HCT116 (cell line): ENCODE measurements around the gene LBR. TPM values are rescaled to one million over a fixed set of nuclear protein-coding genes. Genes with fewer than 3 reads are reported as not detected.

Source experiments
- ATAC-seq: fragments of 200-7000 bp; cut with Tn5 transposase; 2 replicates; pipeline ENCODE4 v1.9.1; 2020; ENCODE audit warnings: mild to moderate bottlenecking, moderate library complexity
- BruUV-seq: library from RNA; stranded (reverse); fragments of 400-500 nt; replicated peaks from 2 replicates; lab custom pipeline; 2021; lab: Mats Ljungman, UMichigan
- CTCF ChIA-PET: fragments of 300-600 bp; sonication (Branson Sonifier 250); formaldehyde crosslinking; loops from one replicate; lab custom pipeline; 2021; ENCODE audit warnings: antibody characterized with exemption; lab: Charles Lee
- POLR2A ChIA-PET: fragments of 300-600, 350-600 bp; sonication (Branson Sonifier 250); formaldehyde crosslinking; loops from one replicate; lab custom pipeline; 2021; ENCODE audit warnings: antibody characterized with exemption; lab: Charles Lee
- RAD21 ChIA-PET, 2 experiments: fragments of 300-600 bp; sonication (Branson Sonifier 250); formaldehyde crosslinking; loops; one replicate each; lab custom pipeline; 2023; ENCODE audit warnings: low total read pairs in 2 of 2; ENCODE audit not compliant: uncharacterized antibody in 2 of 2, unreplicated experiment in 2 of 2, low non-redundant PET in 1 of 2; lab: Charles Lee
- DNase-seq: peaks from one replicate; pipeline ENCODE4 v3.0.0-alpha.2; 2010; ENCODE audit warnings: low read depth, low spot score
- H2AFZ ChIP-seq: fragments of 200-600 bp; shearing (Covaris generic), sonication (generic); 2 replicates; pipeline ENCODE4 v1.6.1; 2017; ENCODE audit warnings: low read depth, mixed run types, mixed read lengths, antibody characterized with exemption, low read length; ENCODE audit not compliant: poor library complexity, severe bottlenecking
- H3K27ac ChIP-seq: 2 replicates; pipeline ENCODE4 v1.5.1; 2012; ENCODE audit warnings: low read depth, low read length
- H3K27me3 ChIP-seq: fragments of 200-600 bp; sonication (generic); 2 replicates; pipeline ENCODE4 v1.6.1; 2016; ENCODE audit warnings: mixed run types, low read length, mixed read lengths; ENCODE audit not compliant: insufficient read depth
- H3K36me3 ChIP-seq, 2 experiments: fragments of 200-500 bp in 1 of 2; fragments of 200-600 bp in 1 of 2; sonication (Bioruptor generic) in 1 of 2; sonication (generic) in 1 of 2; 2 replicates each; pipeline versions ENCODE4 v1.5.1 to v1.6.1; 2014 to 2016; ENCODE audit warnings: low read length in 2 of 2, inconsistent platforms in 1 of 2, mixed read lengths in 1 of 2, mixed run types in 1 of 2; ENCODE audit not compliant: insufficient read depth in 2 of 2, control insufficient read depth in 1 of 2
- H3K4me1 ChIP-seq, 2 experiments: fragments of 200-600 bp in 1 of 2; sonication (generic) in 1 of 2; 2 replicates each; pipeline versions ENCODE4 v1.5.1 to v1.6.1; 2012 to 2017; ENCODE audit warnings: low read length in 2 of 2, inconsistent platforms in 1 of 2, mild to moderate bottlenecking in 1 of 2, mixed read lengths in 1 of 2, mixed run types in 1 of 2, moderate library complexity in 1 of 2; ENCODE audit not compliant: insufficient read depth in 2 of 2, control insufficient read depth in 1 of 2
- H3K4me2 ChIP-seq: fragments of 200-600 bp; sonication (generic); 2 replicates; pipeline ENCODE4 v1.6.1; 2017; ENCODE audit warnings: mixed run types, low read length, mixed read lengths
- H3K4me3 ChIP-seq, 2 experiments: fragments of 200-600 bp in 1 of 2; sonication (generic) in 1 of 2; replicated peaks in 1 of 2; 2 replicates each; pipeline ENCODE4 v1.5.1; 2011 to 2016; ENCODE audit warnings: low read length in 2 of 2, control low read depth in 1 of 2, low read depth in 1 of 2, mild to moderate bottlenecking in 1 of 2, mixed read lengths in 1 of 2, mixed run types in 1 of 2
- H3K79me2 ChIP-seq: fragments of 200-600 bp; sonication (generic); 2 replicates; pipeline ENCODE4 v1.6.1; 2017; ENCODE audit warnings: mild to moderate bottlenecking, mixed run types, low read length, moderate library complexity, mixed read lengths; ENCODE audit not compliant: insufficient read depth
- H3K9ac ChIP-seq: fragments of 200-600 bp; sonication (generic); 2 replicates; pipeline ENCODE4 v1.6.1; 2016; ENCODE audit warnings: low read length, mixed read lengths
- H3K9me2 ChIP-seq: fragments of 200-600 bp; sonication (generic), shearing (Covaris generic); 2 replicates; pipeline ENCODE4 v1.6.1; 2017; ENCODE audit warnings: mixed run types, mild to moderate bottlenecking, moderate library complexity; ENCODE audit not compliant: insufficient read depth
- H3K9me3 ChIP-seq, 2 experiments: fragments of 200-500 bp in 1 of 2; fragments of 200-600 bp in 1 of 2; sonication (Bioruptor generic) in 1 of 2; sonication (generic) in 1 of 2; 2 replicates each; pipeline ENCODE4 v1.6.1; 2014 to 2017; ENCODE audit warnings: low read length in 2 of 2, mixed read lengths in 2 of 2, inconsistent platforms in 1 of 2, low read depth in 1 of 2, mild to moderate bottlenecking in 1 of 2, mixed run types in 1 of 2, moderate library complexity in 1 of 2; ENCODE audit not compliant: control insufficient read depth in 1 of 2, insufficient read depth in 1 of 2
- H4K20me1 ChIP-seq: fragments of 200-600 bp; sonication (generic), shearing (Covaris generic); 2 replicates; pipeline ENCODE4 v1.6.1; 2017; ENCODE audit warnings: mixed run types, mild to moderate bottlenecking, moderate library complexity; ENCODE audit not compliant: insufficient read depth
- CBX3 ChIP-seq: IDR thresholded peaks from 2 replicates; pipeline ENCODE4 v1.6.1; 2012; ENCODE audit warnings: low read depth
- CEBPB ChIP-seq: IDR thresholded peaks from 2 replicates; pipeline ENCODE4 v1.6.1; 2012; ENCODE audit warnings: low read depth
- ELF1 ChIP-seq: IDR thresholded peaks from 2 replicates; pipeline ENCODE4 v1.6.1; 2012; ENCODE audit warnings: low read depth, borderline replicate concordance
- EZH2 ChIP-seq: fragments of 200-600 bp; sonication (generic); IDR thresholded peaks from 2 replicates; pipeline ENCODE4 v1.6.1; 2017; ENCODE audit warnings: antibody characterized with exemption, mixed run types
- FOSL1 ChIP-seq: IDR thresholded peaks from 2 replicates; pipeline ENCODE4 v1.6.1; 2012; ENCODE audit warnings: low read depth
- JUND ChIP-seq: IDR thresholded peaks from 2 replicates; pipeline ENCODE4 v1.6.1; 2012
- MAX ChIP-seq: IDR thresholded peaks from 2 replicates; pipeline ENCODE4 v1.6.1; 2012
- POLR2AphosphoS5 ChIP-seq: IDR thresholded peaks from 2 replicates; pipeline ENCODE4 v1.6.1; 2011; ENCODE audit warnings: mild to moderate bottlenecking, low read depth, low read length, moderate library complexity
- SP1 ChIP-seq: IDR thresholded peaks from 2 replicates; pipeline ENCODE4 v1.6.1; 2012; ENCODE audit warnings: low read depth
- SRF ChIP-seq: IDR thresholded peaks from 2 replicates; pipeline ENCODE4 v1.6.1; 2012; ENCODE audit warnings: low read depth
- intact Hi-C: fragments of 100-400 bp; cut with micrococcal nuclease; formaldehyde crosslinking; loops from 2 replicates; pipeline ENCODE4 v1.10.0; 2022
- total RNA-seq: library from RNA; stranded (reverse); gene quantifications from one replicate; pipeline ENCODE4 v1.2.1, GENCODE V29; 2021; ENCODE audit not compliant: unreplicated experiment

Gene LBR
- total RNA-seq, 1 experiment from 2014 or later = 97.4 TPM

- Histone ChIP-seq H4K20me1 (no peaks in the 10 kb centered on the region), H3K79me2 (no peaks in the 10 kb centered on the region), H3K27ac (no peak overlapping the region), H2AFZ (no peak overlapping the region), H3K27me3 (no peaks in the 10 kb centered on the region), H3K9me3 (no peaks in the 10 kb centered on the region), H3K9ac (no peak overlapping the region), H3K36me3 (no peaks in the 10 kb centered on the region), H3K4me2 (no peak overlapping the region), H3K4me1 (no peaks in the 10 kb centered on the region), H3K9me2 (no peaks in the 10 kb centered on the region), H3K4me3 (no peak overlapping the region)
- POLR2A ChIA-PET = no interaction called here
- no TSS peak for BruUV-seq
- DNase-seq = no peak
- RAD21 ChIA-PET = no interaction called here
- intact Hi-C loops = no loop called here
- no peak for ATAC-seq
- TF ChIP-seq FOSL1 = no peak
- TF ChIP-seq SP1 = no peak
- TF ChIP-seq ELF1 = no peak
- TF ChIP-seq SRF = no peak
- TF ChIP-seq MAX = no peak
- TF ChIP-seq CBX3 = no peak
- TF ChIP-seq CEBPB = no peak
- no peak for TF ChIP-seq EZH2
- CTCF ChIA-PET = no interaction called here
These were observed 65.0 kb downstream of the LBR start for GRCh38 chr1:225362805-225363204.

GRCh38 chr1:225361176-225361575, 66.7 kb downstream of the LBR start:
- intact Hi-C loops = no loop called here
- no TSS peak for BruUV-seq
- no peaks in the 10 kb centered on the region for H3K9me3 ChIP-seq
- no peaks in the 10 kb centered on the region for H3K9me2 ChIP-seq
- H3K36me3 ChIP-seq = no peaks in the 10 kb centered on the region
- no peaks in the 10 kb centered on the region for H3K4me1 ChIP-seq
- H3K4me2 ChIP-seq = no peak overlapping the region
- H3K79me2 ChIP-seq = no peaks in the 10 kb centered on the region
- no peak overlapping the region for H3K27ac ChIP-seq
- DNase-seq = no peak
- H3K27me3 ChIP-seq = no peaks in the 10 kb centered on the region
- no peak overlapping the region for H3K4me3 ChIP-seq
- CTCF ChIA-PET = no interaction called here
- H3K9ac ChIP-seq = no peak overlapping the region
- no peak for ATAC-seq
- no peak for TF ChIP-seq JUND
- no peak for TF ChIP-seq POLR2AphosphoS5
- H2AFZ ChIP-seq = no peak overlapping the region
- RAD21 ChIA-PET = no interaction called here
- no peaks in the 10 kb centered on the region for H4K20me1 ChIP-seq
- POLR2A ChIA-PET = no interaction called here
